Gastroesophageal sphincter (tissue), 4 donors: ENCODE data around the gene NKX2-8. TPM values are rescaled to one million over a fixed set of nuclear protein-coding genes. Genes with fewer than 3 reads are reported as not detected.

Experiments used
- ATAC-seq: fragments of 150-250 bp; one replicate; pipeline ENCODE4 v1.9.1; 2016; ENCODE audit warnings: mild to moderate bottlenecking, moderate library complexity
- H3K27ac ChIP-seq, 4 donors: fragments of 200-600 bp; sonication (generic) in 3 of 4; 1 replicate in 3 of 4; 2 replicates in 1 of 4; pipeline ENCODE4 v1.5.1; 2016 to 2019
- H3K27me3 ChIP-seq: fragments of 200-600 bp; sonication (generic); one replicate; pipeline ENCODE4 v1.5.1; 2019
- H3K36me3 ChIP-seq, 2 donors: fragments of 200-600 bp; sonication (generic); one replicate each; pipeline ENCODE4 v1.5.1; 2019; ENCODE audit warnings: control low read depth in 1 of 2
- H3K4me1 ChIP-seq, 3 donors: fragments of 200-600 bp; sonication (generic); 1 replicate in 2 of 3; 2 replicates in 1 of 3; pipeline ENCODE4 v1.5.1; 2016 to 2019; ENCODE audit warnings: control low read depth in 2 of 3
- H3K4me3 ChIP-seq, 2 donors: fragments of 200-600 bp; sonication (generic); one replicate each; pipeline ENCODE4 v1.5.1; 2019; ENCODE audit warnings: mild to moderate bottlenecking in 1 of 2, moderate library complexity in 1 of 2
- H3K9me3 ChIP-seq, 3 donors: fragments of 200-600 bp; sonication (generic); one replicate each; pipeline ENCODE4 v1.5.1; 2017 to 2019; ENCODE audit warnings: control low read depth in 2 of 3
- EP300 ChIP-seq: sonication (generic); formaldehyde crosslinking; IDR thresholded peaks from one replicate; pipeline ENCODE4 v1.6.1; 2017; ENCODE audit warnings: antibody characterized with exemption, mild to moderate bottlenecking
- POLR2A ChIP-seq, 2 donors: fragments of 450-650 bp; IDR thresholded peaks; one replicate each; pipeline ENCODE4 v1.6.1; 2017; ENCODE audit warnings: antibody characterized with exemption in 2 of 2, mild to moderate bottlenecking in 2 of 2, moderate library complexity in 1 of 2
- POLR2AphosphoS5 ChIP-seq: sonication (generic); formaldehyde crosslinking; IDR thresholded peaks from one replicate; pipeline ENCODE4 v1.6.1; 2017; ENCODE audit warnings: antibody characterized with exemption
- WGBS, 2 donors: methylation state at CpG; one replicate each; pipeline ENCODE4 v1.1.5; 2018; ENCODE audit warnings: low coverage in 1 of 2; 5-methylcytosine and 5-hydroxymethylcytosine counted together
- total RNA-seq, 4 donors: library from RNA; depleted of rRNA; stranded (reverse); fragments of >200 nt; gene quantifications; one replicate each; pipeline ENCODE4 v1.1.0, GENCODE V29; 2016
- TF ChIP-seq, protein P1 (sequence below), 4 experiments: fragments of 200-600 bp in 2 of 4; fragments of 450-650 bp in 2 of 4; sonication (generic) in 1 of 4; IDR thresholded peaks; one replicate each; pipeline ENCODE4 v1.5.1; 2017 to 2019; ENCODE audit warnings: antibody characterized with exemption in 4 of 4, mild to moderate bottlenecking in 2 of 4, moderate library complexity in 2 of 4

The NKX2-8 gene
- total RNA-seq, 4 donors from 2014 or later: not detected

GRCh38 chr14:36570065-36570464 is 12.3 kb downstream of the NKX2-8 start:
- H3K4me3 ChIP-seq: no peak overlapping the region
- no peak overlapping the region for H3K27ac ChIP-seq
- 47 to 75% methylated on average over 2 of the region's 2 CpGs for WGBS, 2 donors
- no peaks in the 10 kb centered on the region for H3K36me3 ChIP-seq
- no peak for ATAC-seq
- no peaks in the 10 kb centered on the region for H3K4me1 ChIP-seq
- H3K27me3 ChIP-seq: peaks cover 22% of the 10 kb centered on the region
- H3K9me3 ChIP-seq: no peaks in the 10 kb centered on the region
- no peak for TF ChIP-seq POLR2A (IDR thresholded peaks at IDR 0.05)
- no peak for TF ChIP-seq POLR2AphosphoS5
- TF ChIP-seq, protein P1, sequence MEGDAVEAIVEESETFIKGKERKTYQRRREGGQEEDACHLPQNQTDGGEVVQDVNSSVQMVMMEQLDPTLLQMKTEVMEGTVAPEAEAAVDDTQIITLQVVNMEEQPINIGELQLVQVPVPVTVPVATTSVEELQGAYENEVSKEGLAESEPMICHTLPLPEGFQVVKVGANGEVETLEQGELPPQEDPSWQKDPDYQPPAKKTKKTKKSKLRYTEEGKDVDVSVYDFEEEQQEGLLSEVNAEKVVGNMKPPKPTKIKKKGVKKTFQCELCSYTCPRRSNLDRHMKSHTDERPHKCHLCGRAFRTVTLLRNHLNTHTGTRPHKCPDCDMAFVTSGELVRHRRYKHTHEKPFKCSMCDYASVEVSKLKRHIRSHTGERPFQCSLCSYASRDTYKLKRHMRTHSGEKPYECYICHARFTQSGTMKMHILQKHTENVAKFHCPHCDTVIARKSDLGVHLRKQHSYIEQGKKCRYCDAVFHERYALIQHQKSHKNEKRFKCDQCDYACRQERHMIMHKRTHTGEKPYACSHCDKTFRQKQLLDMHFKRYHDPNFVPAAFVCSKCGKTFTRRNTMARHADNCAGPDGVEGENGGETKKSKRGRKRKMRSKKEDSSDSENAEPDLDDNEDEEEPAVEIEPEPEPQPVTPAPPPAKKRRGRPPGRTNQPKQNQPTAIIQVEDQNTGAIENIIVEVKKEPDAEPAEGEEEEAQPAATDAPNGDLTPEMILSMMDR (IDR thresholded peaks at IDR 0.05): no peak
- TF ChIP-seq EP300: no peak

GRCh38 chr14:36556811-36557433 is 25.5 kb downstream of the NKX2-8 start:
- Histone ChIP-seq H3K4me3 (no peak overlapping the region), H3K36me3 (no peaks in the 10 kb centered on the region), H3K9me3 (no peaks in the 10 kb centered on the region), H3K27me3 (peaks cover 22% of the 10 kb centered on the region), H3K27ac (no peak overlapping the region), H3K4me1 (no peaks in the 10 kb centered on the region)
- WGBS, 2 donors: 53 to 65% methylated on average over 9 of the region's 9 CpGs
- TF ChIP-seq EP300 (no peak), POLR2AphosphoS5 (no peak)
- TF ChIP-seq, protein P1 (IDR thresholded peaks at IDR 0.05): peak in 2 of 4 experiments; percentile 35 to 64
- no peak for ATAC-seq

DNA sequence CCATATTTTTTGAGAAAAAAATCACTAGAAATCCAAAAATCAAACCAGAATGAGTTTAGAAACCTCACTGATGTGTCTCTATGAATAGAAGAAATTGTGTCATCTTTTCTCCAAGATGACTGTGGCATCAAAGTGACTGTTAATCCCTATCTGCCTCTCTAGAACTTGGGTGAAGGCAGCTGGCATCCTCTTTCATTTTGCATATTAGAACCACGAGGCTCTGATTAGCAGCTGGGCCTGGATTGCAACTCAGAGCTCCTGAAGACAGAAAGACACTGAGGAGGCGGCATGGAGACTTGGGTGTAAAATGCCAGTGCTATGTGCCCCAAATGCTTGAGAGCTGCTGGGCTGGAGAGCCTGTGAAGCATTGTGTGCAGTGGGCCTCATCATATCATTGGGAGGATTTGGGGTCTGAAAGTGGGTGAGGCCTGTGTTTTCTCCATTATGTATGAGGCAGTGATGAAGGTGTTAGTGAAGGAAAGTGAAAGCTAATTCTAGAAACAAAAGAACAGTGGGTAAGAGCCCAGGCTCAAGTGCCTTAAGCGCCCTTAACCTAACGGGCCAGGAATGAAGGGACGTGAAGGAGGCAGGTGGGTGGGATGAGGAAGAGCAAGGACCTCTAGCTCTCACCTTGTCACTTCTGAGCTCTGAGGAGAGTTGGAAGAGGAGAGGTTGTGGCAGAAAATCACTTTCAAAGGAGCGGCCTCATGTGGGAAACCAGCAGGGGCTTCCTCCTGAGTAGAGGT is 26.2 kb downstream of the NKX2-8 start:
- peaks cover 24% of the 10 kb centered on the region for H3K27me3 ChIP-seq
- ATAC-seq: no peak
- no peaks in the 10 kb centered on the region for H3K9me3 ChIP-seq

DNA sequence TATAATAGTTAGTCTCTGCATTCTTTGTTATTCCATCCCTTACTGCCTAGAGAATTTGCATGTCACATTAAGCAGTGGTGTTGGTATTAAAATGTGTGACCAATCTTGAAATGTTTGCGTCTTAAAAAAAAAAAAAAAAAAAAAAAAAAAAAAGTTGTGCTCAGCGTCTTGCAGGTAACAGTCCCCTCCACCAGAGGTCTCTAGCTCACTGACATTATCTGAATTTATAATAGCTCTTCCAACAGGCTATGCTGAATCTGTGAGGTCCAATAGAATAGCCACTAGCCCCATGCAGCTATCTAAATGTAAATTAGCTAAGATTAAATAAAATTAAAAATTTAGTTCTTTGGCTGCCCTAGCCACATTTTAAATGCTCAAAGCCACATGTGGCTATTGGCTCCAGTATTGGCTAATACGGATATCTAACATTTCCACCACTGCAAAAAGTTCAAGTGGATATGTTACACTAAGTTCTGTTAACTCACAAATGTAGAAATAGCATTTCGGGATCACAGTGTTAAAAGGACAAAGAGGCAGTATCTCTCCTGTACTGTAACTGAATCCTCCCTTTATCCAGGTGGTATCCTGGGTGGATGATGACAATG is 28.7 kb downstream of the NKX2-8 start:
- H3K36me3 ChIP-seq: no peaks in the 10 kb centered on the region
- 39% methylated on average over 3 to 4 of the region's 4 CpGs for WGBS, 2 donors
- ATAC-seq: no peak
- peaks cover 22% of the 10 kb centered on the region for H3K27me3 ChIP-seq
- H3K27ac ChIP-seq: no peak overlapping the region
- H3K9me3 ChIP-seq: no peaks in the 10 kb centered on the region
- H3K4me3 ChIP-seq: no peak overlapping the region
- H3K4me1 ChIP-seq: no peaks in the 10 kb centered on the region
- TF ChIP-seq, protein P1 (IDR thresholded peaks at IDR 0.05): peak; percentile 35 to 64 (median 48)
- no peak for TF ChIP-seq POLR2AphosphoS5

More for the DNA sequence above, 26.2 kb downstream of the NKX2-8 start:
- 67 to 69% methylated on average over 5 of the region's 6 CpGs for WGBS, 2 donors
- H3K36me3 ChIP-seq: no peaks in the 10 kb centered on the region
- no peaks in the 10 kb centered on the region for H3K4me1 ChIP-seq
- no peak overlapping the region for H3K27ac ChIP-seq
- TF ChIP-seq, protein P1 (IDR thresholded peaks at IDR 0.05): no peak
- TF ChIP-seq EP300 (no peak), POLR2A (IDR thresholded peaks at IDR 0.05) (no peak), POLR2AphosphoS5 (no peak)
- no peak overlapping the region for H3K4me3 ChIP-seq
